Non-pigmented ciliary epithelial cell (primary cell): Measurements from ENCODE around the gene RBMS1.
"Not testable (repeated sequence)": the region's sequence is repeated elsewhere in the genome, so short reads cannot be mapped to it uniquely, and the experiment has no call there.

Experiments
- DNase-seq: peaks from one replicate; pipeline ENCODE4 v3.0.0-alpha.2; 2010; ENCODE audit warnings: low read depth

The RBMS1 gene

GRCh38 chr2:160501370-160501769, 7.8 kb upstream of the RBMS1 start:
- DNase-seq: no peak

- no peak for DNase-seq
Observed at GRCh38 chr2:160499865-160500264, 6.3 kb upstream of the RBMS1 start.

- DNase-seq: no peak
Observed at GRCh38 chr2:160498137-160498536, 4.5 kb upstream of the RBMS1 start.

GRCh38 chr2:160494201-160494644, 616 bp upstream of the RBMS1 start:
- no peak for DNase-seq

- DNase-seq: no peak
Observed at GRCh38 chr2:160492401-160493226, 993 bp downstream of the RBMS1 start.

GRCh38 chr2:160491911-160492371, 1.7 kb downstream of the RBMS1 start:
- peak; percentile 45 for DNase-seq

- DNase-seq: no peak
Observed at GRCh38 chr2:160490733-160491685, 2.6 kb downstream of the RBMS1 start.

GRCh38 chr2:160489111-160489510, 4.5 kb downstream of the RBMS1 start:
- DNase-seq: no peak

GRCh38 chr2:160488289-160488688, 5.3 kb downstream of the RBMS1 start:
- not testable (repeated sequence) for DNase-seq

- no peak for DNase-seq
Observed at GRCh38 chr2:160486341-160486740, 7.3 kb downstream of the RBMS1 start.

- no peak for DNase-seq
Observed at GRCh38 chr2:160484859-160485520, 8.6 kb downstream of the RBMS1 start.

- no peak for DNase-seq
Observed at GRCh38 chr2:160482673-160483072, 10.9 kb downstream of the RBMS1 start.

- no peak for DNase-seq
Observed at GRCh38 chr2:160479269-160479668, 14.3 kb downstream of the RBMS1 start.

- no peak for DNase-seq
Observed at GRCh38 chr2:160478660-160479059, 14.9 kb downstream of the RBMS1 start.

- no peak for DNase-seq
Observed at GRCh38 chr2:160477032-160477431, 16.6 kb downstream of the RBMS1 start.

GRCh38 chr2:160474891-160475787, 18.5 kb downstream of the RBMS1 start:
- DNase-seq: no peak

- no peak for DNase-seq
Observed at GRCh38 chr2:160474319-160474645, 19.3 kb downstream of the RBMS1 start.

- no peak for DNase-seq
Observed at GRCh38 chr2:160473468-160474318, 19.9 kb downstream of the RBMS1 start.

GRCh38 chr2:160472839-160473251, 20.8 kb downstream of the RBMS1 start:
- DNase-seq: no peak

GRCh38 chr2:160471950-160472349, 21.7 kb downstream of the RBMS1 start:
- DNase-seq: no peak
